ENCODE data around the gene COL4A4. TPM values are rescaled to one million over a fixed set of nuclear protein-coding genes. Genes with fewer than 3 reads are reported as not detected.

COL4A4 gene
- total RNA-seq, 4 donors from 2014 or later: 5.0 to 5.5 (median 5.2) TPM

GRCh38 chr2:227201771-227202170, 37.8 kb upstream of the COL4A4 start:
- Histone ChIP-seq H3K9me3 (no peaks in the 10 kb centered on the region), H3K27me3 (no peaks in the 10 kb centered on the region), H3K4me1 (no peaks in the 10 kb centered on the region), H3K27ac (no peak overlapping the region), H3K4me3 (no peak overlapping the region), H3K36me3 (no peaks in the 10 kb centered on the region)
- 75 to 93% methylated on average over 2 of the region's 2 CpGs for WGBS, 2 donors (ENCODE audit: low coverage in 1 of 2)
- TF ChIP-seq CTCF (IDR thresholded peaks at IDR 0.05): no peak
- TF ChIP-seq POLR2A (IDR thresholded peaks at IDR 0.05): no peak
- no peak for TF ChIP-seq POLR2AphosphoS5 (IDR thresholded peaks at IDR 0.05)
- no peak for TF ChIP-seq EP300 (IDR thresholded peaks at IDR 0.05)
- ATAC-seq: no peak

GRCh38 chr2:227198866-227199265, 34.9 kb upstream of the COL4A4 start:
- Histone ChIP-seq H3K4me3 (no peak overlapping the region), H3K4me1 (no peaks in the 10 kb centered on the region), H3K9me3 (no peaks in the 10 kb centered on the region), H3K27ac (no peak overlapping the region), H3K36me3 (no peaks in the 10 kb centered on the region), H3K27me3 (no peaks in the 10 kb centered on the region)
- ATAC-seq: no peak
- no peak for TF ChIP-seq POLR2A (IDR thresholded peaks at IDR 0.05)
- no peak for TF ChIP-seq EP300 (IDR thresholded peaks at IDR 0.05)
- no peak for TF ChIP-seq POLR2AphosphoS5 (IDR thresholded peaks at IDR 0.05)
- TF ChIP-seq CTCF (IDR thresholded peaks at IDR 0.05): no peak
- 63 to 65% methylated on average over 3 of the region's 3 CpGs for WGBS, 2 donors (ENCODE audit: low coverage in 1 of 2)

- no peak for TF ChIP-seq CTCF (IDR thresholded peaks at IDR 0.05)
- TF ChIP-seq EP300 (IDR thresholded peaks at IDR 0.05): no peak
- 34 to 49% methylated on average over 2 of the region's 2 CpGs for WGBS, 2 donors (ENCODE audit: low coverage in 1 of 2)
- no peak overlapping the region for H3K27ac ChIP-seq
- no peaks in the 10 kb centered on the region for H3K9me3 ChIP-seq
- H3K4me3 ChIP-seq: no peak overlapping the region
- H3K36me3 ChIP-seq: no peaks in the 10 kb centered on the region
- H3K4me1 ChIP-seq: no peaks in the 10 kb centered on the region
- no peaks in the 10 kb centered on the region for H3K27me3 ChIP-seq
- ATAC-seq: no peak
Observed at GRCh38 chr2:227194219-227194618, 30.2 kb upstream of the COL4A4 start.

- TF ChIP-seq POLR2AphosphoS5 (IDR thresholded peaks at IDR 0.05) (no peak), EP300 (IDR thresholded peaks at IDR 0.05) (no peak), CTCF (IDR thresholded peaks at IDR 0.05) (no peak), POLR2A (IDR thresholded peaks at IDR 0.05) (no peak)
- Histone ChIP-seq H3K9me3 (no peaks in the 10 kb centered on the region), H3K36me3 (no peaks in the 10 kb centered on the region), H3K27me3 (no peaks in the 10 kb centered on the region), H3K27ac (no peak overlapping the region), H3K4me3 (no peak overlapping the region), H3K4me1 (no peaks in the 10 kb centered on the region)
- ATAC-seq: no peak
- 83 to 93% methylated on average over 2 to 3 of the region's 3 CpGs for WGBS, 2 donors (ENCODE audit: low coverage in 1 of 2)
Observed at GRCh38 chr2:227192491-227192890, 28.5 kb upstream of the COL4A4 start.

GRCh38 chr2:227191367-227191766, 27.4 kb upstream of the COL4A4 start:
- H3K9me3 ChIP-seq: no peaks in the 10 kb centered on the region
- ATAC-seq: no peak
- H3K27me3 ChIP-seq: no peaks in the 10 kb centered on the region
- H3K4me1 ChIP-seq: no peaks in the 10 kb centered on the region
- TF ChIP-seq EP300 (IDR thresholded peaks at IDR 0.05): no peak
- TF ChIP-seq POLR2AphosphoS5 (IDR thresholded peaks at IDR 0.05): no peak
- no peak for TF ChIP-seq POLR2A (IDR thresholded peaks at IDR 0.05)
- no peak for TF ChIP-seq CTCF (IDR thresholded peaks at IDR 0.05)
- H3K27ac ChIP-seq: no peak overlapping the region
- no peak overlapping the region for H3K4me3 ChIP-seq
- H3K36me3 ChIP-seq: no peaks in the 10 kb centered on the region
- 51 to 58% methylated on average over 3 of the region's 3 CpGs for WGBS, 2 donors (ENCODE audit: low coverage in 1 of 2)
